NCI-H510A treated with DMSO at 0.1 percent for 48 hours (cell line): ENCODE measurements around the gene SSBP4.
A peak's percentile ranks its signal among the peaks of the same experiment; 100 is the strongest.

Experiments used
- DNase-seq: peaks from one replicate; lab custom pipeline; 2025; lab: John Stamatoyannopoulos, UW

The SSBP4 gene

DNA sequence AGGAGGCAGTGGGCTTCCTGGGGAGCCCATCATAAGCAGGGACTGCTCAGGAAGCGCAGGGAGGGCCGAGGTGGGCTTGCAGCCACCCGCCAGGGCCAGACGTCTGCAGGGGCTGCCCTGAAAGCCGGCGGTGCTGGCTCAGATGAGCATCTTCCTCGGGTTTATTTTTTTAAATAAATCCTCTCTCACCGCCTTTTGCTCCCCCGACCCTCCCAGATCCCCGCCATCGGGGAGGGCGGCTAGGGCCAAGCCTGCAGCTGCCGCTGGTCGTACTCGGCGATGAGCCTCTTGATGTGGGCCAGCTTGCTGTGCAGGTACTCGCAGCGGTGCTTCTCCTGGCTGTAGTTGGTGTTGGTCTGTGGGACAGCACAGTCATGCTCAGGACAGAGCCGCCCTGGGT, 25.3 kb downstream of the SSBP4 start:
- no peak for DNase-seq

- no peak for DNase-seq
These were observed 26.2 kb downstream of the SSBP4 start for GRCh38 chr19:18445262-18445948.

- DNase-seq, result no peak
These were observed 27.1 kb downstream of the SSBP4 start for GRCh38 chr19:18446145-18446810.

- DNase-seq, result no peak
These were observed 27.7 kb downstream of the SSBP4 start for GRCh38 chr19:18446811-18447359.

- no peak for DNase-seq
These were observed 30.4 kb downstream of the SSBP4 start for GRCh38 chr19:18449552-18449951.

DNA sequence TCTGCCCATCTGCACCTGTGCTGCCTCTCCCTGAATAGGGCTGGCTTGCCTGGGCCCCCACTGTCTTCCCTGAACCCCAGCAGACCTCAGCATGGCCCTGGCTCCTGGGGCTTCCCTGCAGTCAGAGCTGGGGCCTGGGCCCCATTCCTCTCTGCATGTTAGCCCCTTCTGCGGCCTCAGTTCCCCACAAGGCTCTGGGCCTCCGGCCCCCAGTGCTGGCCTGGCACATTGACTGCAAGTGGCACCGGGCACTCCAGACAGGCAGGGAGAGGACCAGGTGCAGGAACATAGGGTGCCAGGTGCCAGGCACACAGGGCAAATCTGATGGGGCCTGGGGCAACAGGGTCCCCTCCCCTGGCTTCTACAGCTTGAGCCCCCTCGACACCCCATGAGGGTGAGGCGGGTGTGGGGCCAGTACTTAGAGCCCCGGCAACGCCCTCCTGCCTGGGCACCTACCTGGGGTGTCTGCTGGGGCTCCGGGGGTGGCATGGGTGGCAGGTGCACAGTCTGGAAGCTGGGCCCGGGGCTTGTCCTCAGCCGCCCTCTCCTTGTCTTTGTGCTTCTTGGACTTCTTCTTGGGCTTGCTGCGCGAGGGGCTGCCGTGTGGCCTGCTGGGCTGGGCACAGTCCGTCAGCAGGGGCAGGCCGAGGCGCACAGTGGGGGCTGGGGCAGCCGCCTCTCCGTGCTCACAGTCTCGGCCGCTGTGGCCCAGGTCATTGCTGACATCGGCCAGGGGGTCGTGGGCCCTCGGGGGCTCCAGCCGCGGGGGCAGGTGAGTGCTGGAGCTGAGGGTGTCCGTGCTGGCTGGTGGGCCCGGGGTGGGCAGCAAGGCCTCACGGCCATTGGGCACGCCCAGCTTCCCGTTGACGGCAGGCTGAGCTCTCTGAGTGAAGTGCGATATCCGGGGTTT, 31.1 kb downstream of the SSBP4 start:
- no peak for DNase-seq

DNA sequence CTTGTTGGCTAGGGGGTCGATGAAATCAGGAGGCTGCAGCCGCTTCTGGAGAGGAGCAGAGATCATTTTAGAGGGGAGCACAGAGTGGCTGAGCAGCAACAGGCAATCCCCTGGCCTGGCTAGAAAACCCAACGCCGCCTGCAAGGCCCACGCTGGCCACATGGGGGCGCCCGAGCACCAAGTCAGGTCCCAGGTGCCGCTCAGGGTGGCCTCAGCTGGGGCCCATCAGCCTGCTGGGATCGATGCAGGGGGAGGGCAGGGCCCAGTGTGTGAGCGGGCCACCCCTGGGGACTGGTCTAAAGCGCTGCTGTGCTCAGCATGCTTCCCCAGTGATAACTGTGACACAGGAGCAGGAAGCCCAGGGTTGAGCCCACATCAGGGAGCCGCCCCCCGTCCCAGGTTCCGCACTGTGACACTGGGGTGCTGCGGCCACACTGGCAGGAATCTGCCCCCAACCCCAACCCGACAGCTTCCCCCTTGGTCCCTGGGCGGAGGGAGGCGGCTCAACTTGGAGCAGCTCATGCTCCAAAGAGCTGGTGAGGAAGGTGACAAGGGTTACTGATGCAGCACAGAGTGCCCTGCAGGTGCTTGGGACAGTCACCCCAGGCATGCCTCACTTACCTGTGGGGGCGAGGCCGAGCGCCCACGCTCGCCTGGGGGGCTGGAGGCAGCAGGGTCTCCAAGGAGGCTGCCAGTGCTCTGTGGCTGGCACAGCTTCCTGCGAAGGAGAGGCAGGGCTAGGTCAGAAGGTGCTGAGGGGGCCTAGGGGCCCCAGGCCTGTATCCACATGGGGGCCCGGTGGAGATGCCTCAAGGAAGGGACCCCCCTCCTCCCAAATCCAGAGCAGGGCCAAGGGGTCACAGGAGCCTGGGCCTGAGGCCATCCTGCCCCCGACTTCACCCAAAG, 32.0 kb downstream of the SSBP4 start:
- DNase-seq, result peak; percentile 53

- no peak for DNase-seq
These were observed 33.2 kb downstream of the SSBP4 start for GRCh38 chr19:18452386-18452785.

DNA sequence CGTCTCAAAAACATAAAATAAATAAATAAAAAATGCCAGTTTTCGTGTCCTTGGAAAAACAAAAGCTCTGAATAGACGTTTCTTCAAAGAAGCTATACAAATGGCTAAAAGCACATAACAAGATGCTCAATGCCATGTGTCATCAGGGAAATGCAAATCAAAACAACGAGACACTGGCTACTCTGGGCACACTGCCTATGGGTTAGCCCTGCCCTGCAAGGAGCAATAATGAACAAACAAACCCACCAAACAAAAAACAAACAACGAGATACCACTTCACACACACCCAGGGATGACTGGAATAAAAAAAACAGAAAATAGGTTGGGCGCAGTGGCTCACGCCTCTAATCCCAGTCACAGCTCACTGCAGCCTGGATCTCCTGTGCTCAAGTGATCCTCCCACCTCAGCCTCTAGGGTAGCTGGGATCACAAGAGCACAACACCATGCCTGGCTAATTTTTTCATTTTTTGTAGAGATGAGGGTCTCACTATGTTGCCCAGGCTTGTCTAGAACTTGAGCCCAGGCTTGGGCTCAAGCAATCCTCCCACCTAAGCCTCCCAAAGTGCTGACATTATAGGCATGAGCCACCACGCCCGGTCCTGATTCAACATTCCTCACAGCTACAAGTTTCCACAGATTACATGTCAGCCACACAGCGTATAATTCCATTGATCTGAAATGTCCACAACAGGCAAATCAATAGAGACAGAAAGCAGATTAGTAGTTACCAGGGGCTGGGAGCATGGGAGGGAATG, 34.2 kb downstream of the SSBP4 start:
- no peak for DNase-seq

DNA sequence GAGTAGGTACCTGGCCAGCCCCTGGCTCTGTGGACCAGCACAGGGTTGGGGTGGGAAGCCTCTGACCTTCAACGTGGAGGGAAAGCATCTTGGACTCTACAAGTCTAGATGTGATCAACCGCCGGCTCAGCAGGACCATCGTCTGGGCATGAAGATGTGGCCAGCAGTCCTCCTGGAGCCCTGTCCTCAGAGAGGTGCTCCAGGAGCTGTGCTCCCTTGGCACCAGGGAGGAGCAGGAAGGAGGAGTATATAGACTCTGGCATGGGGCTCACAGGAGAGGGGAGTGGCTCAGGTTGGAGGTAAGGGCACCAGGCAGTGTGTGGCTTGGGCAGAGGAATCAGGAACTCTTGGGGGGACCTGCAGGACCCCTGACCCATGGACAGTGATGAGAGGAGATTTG, 37.1 kb downstream of the SSBP4 start:
- no peak for DNase-seq

GRCh38 chr19:18456974-18457373, 37.8 kb downstream of the SSBP4 start:
- no peak for DNase-seq

GRCh38 chr19:18457483-18458331, 38.5 kb downstream of the SSBP4 start:
- no peak for DNase-seq

DNA sequence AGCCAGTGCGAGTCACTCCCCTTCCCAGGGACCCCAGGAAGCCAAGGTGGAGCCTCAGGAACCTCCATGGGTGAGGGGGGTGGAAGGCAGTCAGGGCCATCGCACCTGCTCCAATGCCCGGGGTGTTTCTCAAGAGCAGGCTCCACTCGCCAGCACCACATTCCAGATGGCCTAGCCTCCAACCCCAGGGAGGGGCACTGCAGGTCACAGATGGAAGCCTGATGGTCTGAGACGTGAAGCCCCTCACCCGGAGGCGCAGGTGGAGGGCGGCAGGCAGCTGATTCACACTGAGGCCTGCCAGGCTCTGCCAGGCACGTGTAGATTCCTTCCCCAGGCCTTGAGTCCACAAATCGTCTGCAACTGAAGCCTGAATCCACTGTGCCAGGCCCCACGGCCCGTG, 41.7 kb downstream of the SSBP4 start:
- no peak for DNase-seq

- DNase-seq, result no peak
These were observed 42.3 kb downstream of the SSBP4 start for GRCh38 chr19:18461471-18461870.

DNA sequence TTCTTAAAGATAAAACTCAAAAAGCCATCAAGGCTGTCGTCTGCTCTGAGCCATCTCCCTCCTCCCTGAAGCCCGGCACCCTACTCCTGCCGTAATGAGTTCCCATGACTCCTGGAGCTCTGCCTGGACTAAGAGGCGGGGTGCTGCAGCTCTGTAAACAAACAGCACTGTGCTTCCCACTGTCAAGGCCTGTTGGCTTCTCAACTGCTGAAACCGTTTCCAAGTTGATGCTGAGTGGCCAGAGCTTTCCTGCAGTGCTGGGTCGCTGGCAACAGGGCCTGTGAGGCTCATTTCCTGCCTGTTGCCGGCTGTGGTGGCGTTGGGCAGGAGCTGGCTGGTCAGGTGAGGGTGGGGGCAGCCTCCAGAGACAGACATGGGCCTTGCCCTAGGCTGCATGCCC, 45.4 kb downstream of the SSBP4 start:
- DNase-seq, result peak; percentile 86

- DNase-seq, result no peak
These were observed 46.2 kb downstream of the SSBP4 start for GRCh38 chr19:18465214-18465963.

- no peak for DNase-seq
These were observed 46.8 kb downstream of the SSBP4 start for GRCh38 chr19:18465964-18466339.

DNA sequence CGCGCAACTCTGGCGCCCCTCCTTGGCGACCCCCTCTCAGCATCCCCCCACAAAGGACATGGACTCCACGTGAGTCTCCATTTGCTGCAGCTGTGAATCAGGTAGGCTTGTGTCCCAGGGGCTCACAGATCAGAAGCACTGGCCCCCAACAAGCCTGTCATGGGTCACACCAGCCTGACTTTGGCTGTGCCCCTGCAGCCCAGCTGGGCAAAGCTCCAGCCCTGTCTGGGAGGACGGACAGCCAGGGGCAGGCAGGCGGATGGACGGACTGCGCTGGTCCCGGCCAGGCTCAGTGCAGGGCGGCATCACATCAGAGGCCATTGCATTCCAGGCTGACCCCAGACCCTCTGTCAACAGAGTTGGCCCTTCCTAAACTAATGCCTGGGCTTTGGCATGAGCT, 47.2 kb downstream of the SSBP4 start:
- DNase-seq, result no peak

DNA sequence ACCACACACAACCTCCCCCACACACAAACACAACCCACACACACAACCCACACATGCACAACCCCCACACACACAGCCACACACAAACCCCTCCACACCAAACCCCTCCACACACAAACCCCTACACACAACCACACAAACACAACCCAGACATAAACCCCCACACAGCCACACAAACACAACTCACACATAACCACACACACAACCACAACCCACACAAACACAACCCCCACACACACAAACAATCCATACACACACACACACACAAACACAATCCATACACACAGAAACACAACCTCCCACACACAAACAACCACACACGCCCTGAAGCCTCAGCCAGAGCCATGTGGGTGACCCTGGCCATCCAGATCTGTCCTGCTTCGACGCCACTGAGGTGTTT, 48.8 kb downstream of the SSBP4 start:
- DNase-seq, result no peak
